Activated CD4-positive, alpha-beta T cell treated with anti-CD3 and anti-CD28 coated beads, Interleukin-2, amount 10 ng/mL, durations not matched to agents 24 days and 14 days (primary cell): ENCODE data around the gene JSRP1. TPM values are rescaled to one million over a fixed set of nuclear protein-coding genes. Genes with fewer than 3 reads are reported as not detected.
A peak's percentile ranks its signal among the peaks of the same experiment; 100 is the strongest.

ENCODE experiments used
- DNase-seq: peaks from one replicate; pipeline ENCODE4 v3.0.0; 2022
- H3K27ac Mint-ChIP-seq: one replicate; pipeline ENCODE4 v1.8.0; 2022; ENCODE audit warnings: mild to moderate bottlenecking, mixed read lengths
- H3K27me3 Mint-ChIP-seq: one replicate; pipeline ENCODE4 v1.8.0; 2022; ENCODE audit warnings: mixed read lengths
- H3K36me3 Mint-ChIP-seq: one replicate; pipeline ENCODE4 v1.8.0; 2022; ENCODE audit warnings: low read depth, mild to moderate bottlenecking, mixed read lengths
- H3K4me1 Mint-ChIP-seq: one replicate; pipeline ENCODE4 v1.8.0; 2021; ENCODE audit warnings: mixed read lengths
- H3K4me3 Mint-ChIP-seq: one replicate; pipeline ENCODE4 v1.8.0; 2022; ENCODE audit warnings: mild to moderate bottlenecking, moderate library complexity, mixed read lengths
- H3K9me3 Mint-ChIP-seq: one replicate; pipeline ENCODE4 v1.8.0; 2021; ENCODE audit warnings: mixed read lengths
- intact Hi-C: fragments of 100-400 bp; cut with micrococcal nuclease; formaldehyde crosslinking; loops from one replicate; pipeline ENCODE4 v1.15.1; 2023
- total RNA-seq: library from RNA; stranded (reverse); gene quantifications from 2 replicates; pipeline ENCODE4 v1.2.3, GENCODE V29; 2022

Gene JSRP1
- total RNA-seq, 1 donor from 2014 or later: 0.91 TPM

GRCh38 chr19:2223391-2223790 is 32.8 kb downstream of the JSRP1 start:
- Mint-ChIP-seq H3K4me1 (peaks cover 2% of the 10 kb centered on the region), H3K27me3 (no peaks in the 10 kb centered on the region), H3K36me3 (peaks cover 44% of the 10 kb centered on the region), H3K9me3 (no peaks in the 10 kb centered on the region), H3K4me3 (no peak overlapping the region), H3K27ac (no peak overlapping the region)
- intact Hi-C loops: no loop called here
- DNase-seq: no peak

- Mint-ChIP-seq H3K9me3 (no peaks in the 10 kb centered on the region), H3K4me3 (no peak overlapping the region), H3K36me3 (peaks cover 43% of the 10 kb centered on the region), H3K4me1 (peaks cover 2% of the 10 kb centered on the region), H3K27ac (no peak overlapping the region), H3K27me3 (no peaks in the 10 kb centered on the region)
- DNase-seq: no peak
- intact Hi-C loops: no loop called here
Observed at GRCh38 chr19:2221918-2222317, 34.3 kb downstream of the JSRP1 start.

DNA sequence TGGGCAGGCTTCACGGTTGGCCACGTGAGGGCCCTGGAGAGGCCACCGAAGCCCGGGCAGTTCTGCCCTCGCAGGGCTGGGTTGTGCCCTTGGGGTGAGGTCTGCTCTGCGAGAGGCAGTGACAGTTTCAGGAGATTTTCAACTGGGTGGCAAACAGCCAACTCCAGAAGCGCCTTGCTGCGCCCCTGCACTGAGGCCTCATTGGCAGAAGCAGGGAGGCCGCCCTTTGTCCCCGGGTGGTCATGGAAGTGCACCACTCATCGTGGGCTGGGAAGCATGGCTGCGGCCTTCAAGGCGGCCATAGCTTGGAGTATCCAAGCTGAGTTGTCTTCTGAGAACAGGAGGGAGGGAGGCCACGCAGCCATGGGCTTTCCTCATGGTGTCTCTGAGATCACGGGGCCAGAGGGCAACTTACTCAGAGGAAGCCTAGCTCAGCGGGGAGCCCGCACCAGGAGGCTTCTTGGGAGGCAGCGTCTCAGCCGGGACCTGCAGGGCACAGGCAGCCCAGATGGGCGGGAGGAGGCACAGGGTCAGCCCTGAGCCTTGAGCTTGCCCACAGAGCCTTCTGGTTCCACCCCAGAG is 34.9 kb downstream of the JSRP1 start:
- DNase-seq: no peak
- Mint-ChIP-seq H3K9me3 (no peaks in the 10 kb centered on the region), H3K4me1 (peaks cover 2% of the 10 kb centered on the region), H3K4me3 (no peak overlapping the region), H3K27me3 (no peaks in the 10 kb centered on the region), H3K36me3 (peaks cover 47% of the 10 kb centered on the region), H3K27ac (no peak overlapping the region)
- intact Hi-C loops: no loop called here

- no peak overlapping the region for H3K27ac Mint-ChIP-seq
- intact Hi-C loops: no loop called here
- H3K27me3 Mint-ChIP-seq: no peaks in the 10 kb centered on the region
- no peaks in the 10 kb centered on the region for H3K9me3 Mint-ChIP-seq
- H3K4me3 Mint-ChIP-seq: no peak overlapping the region
- H3K36me3 Mint-ChIP-seq: peaks cover 49% of the 10 kb centered on the region
- peaks cover 7% of the 10 kb centered on the region for H3K4me1 Mint-ChIP-seq
- no peak for DNase-seq
Observed at GRCh38 chr19:2219726-2220125, 36.5 kb downstream of the JSRP1 start.

GRCh38 chr19:2217591-2217990 is 38.6 kb downstream of the JSRP1 start:
- peaks cover 47% of the 10 kb centered on the region for H3K36me3 Mint-ChIP-seq
- H3K9me3 Mint-ChIP-seq: no peaks in the 10 kb centered on the region
- H3K27ac Mint-ChIP-seq: no peak overlapping the region
- no peaks in the 10 kb centered on the region for H3K27me3 Mint-ChIP-seq
- intact Hi-C loops: no loop called here
- H3K4me3 Mint-ChIP-seq: no peak overlapping the region
- peaks cover 7% of the 10 kb centered on the region for H3K4me1 Mint-ChIP-seq
- DNase-seq: no peak

DNA sequence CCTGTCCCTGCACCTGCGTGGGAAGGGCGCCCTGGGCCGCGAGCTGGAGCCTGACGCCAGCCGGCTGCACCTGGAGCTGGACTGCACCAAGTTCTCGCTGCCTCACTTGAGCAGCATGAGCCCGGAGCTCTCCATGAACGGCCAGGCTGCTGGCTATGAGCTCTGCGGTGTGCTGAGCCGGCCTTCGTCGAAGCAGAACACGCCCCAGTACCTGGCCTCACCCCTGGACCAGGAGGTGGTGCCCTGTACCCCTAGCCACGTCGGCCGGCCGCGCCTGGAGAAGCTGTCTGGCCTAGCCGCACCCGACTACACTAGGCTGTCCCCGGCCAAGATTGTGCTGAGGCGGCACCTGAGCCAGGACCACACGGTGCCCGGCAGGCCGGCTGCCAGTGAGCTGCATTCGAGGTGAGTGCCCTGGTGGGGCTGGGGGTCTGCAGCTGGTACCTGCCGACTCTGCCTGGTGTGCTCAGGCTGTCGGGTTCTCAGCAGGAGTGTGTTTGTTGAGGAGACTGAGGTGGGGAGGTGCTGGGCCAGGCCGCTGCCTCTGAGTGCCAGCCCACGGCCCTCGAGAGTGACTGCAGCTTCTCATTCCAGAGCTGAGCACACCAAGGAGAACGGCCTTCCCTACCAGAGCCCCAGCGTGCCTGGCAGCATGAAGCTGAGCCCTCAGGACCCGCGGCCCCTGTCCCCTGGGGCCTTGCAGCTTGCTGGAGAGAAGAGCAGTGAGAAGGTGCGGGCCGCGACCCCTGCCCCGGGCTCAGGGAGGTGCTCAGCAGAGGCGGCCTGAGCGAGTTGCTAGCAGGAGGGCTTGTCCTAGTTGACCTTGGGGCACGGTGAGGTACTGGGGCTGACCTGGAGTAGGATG is 39.6 kb downstream of the JSRP1 start:
- Mint-ChIP-seq H3K4me1 (peaks cover 7% of the 10 kb centered on the region), H3K27ac (peak overlapping the region; percentile 10), H3K36me3 (peaks cover 52% of the 10 kb centered on the region)

DNA sequence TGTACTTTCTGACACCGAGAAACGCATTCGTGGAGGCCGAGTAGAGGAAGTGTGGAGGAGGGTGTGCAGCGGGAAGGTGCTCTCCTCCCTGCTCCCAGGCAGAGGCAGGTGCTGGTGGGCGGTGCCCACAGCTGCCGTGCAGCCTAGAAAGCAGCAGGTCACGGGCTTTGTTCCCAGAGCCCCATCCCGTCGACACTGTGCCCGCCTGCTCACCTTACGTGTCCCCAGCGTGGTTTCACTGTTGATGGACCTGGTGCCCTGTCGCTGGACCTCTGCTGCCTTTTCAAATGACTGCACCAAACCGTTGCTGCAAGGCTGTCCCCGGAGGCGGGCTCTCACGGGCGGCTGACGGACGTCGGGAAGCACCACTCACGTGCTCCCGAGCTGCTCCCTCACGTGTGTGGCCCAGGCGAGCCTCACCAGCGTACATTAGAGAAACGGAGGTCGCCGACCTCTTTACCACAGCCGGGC is 40.9 kb downstream of the JSRP1 start:
- no peaks in the 10 kb centered on the region for H3K9me3 Mint-ChIP-seq
- peaks cover 7% of the 10 kb centered on the region for H3K4me1 Mint-ChIP-seq
- peaks cover 56% of the 10 kb centered on the region for H3K36me3 Mint-ChIP-seq
- peak overlapping the region; percentile 66 for H3K27ac Mint-ChIP-seq
- H3K4me3 Mint-ChIP-seq: no peak overlapping the region
- intact Hi-C loops: no loop called here
- no peaks in the 10 kb centered on the region for H3K27me3 Mint-ChIP-seq
- DNase-seq: no peak

More for the DNA sequence above, 39.6 kb downstream of the JSRP1 start:
- no peaks in the 10 kb centered on the region for H3K27me3 Mint-ChIP-seq
- intact Hi-C loops: no loop called here
- no peak overlapping the region for H3K4me3 Mint-ChIP-seq
- no peaks in the 10 kb centered on the region for H3K9me3 Mint-ChIP-seq
- no peak for DNase-seq

DNA sequence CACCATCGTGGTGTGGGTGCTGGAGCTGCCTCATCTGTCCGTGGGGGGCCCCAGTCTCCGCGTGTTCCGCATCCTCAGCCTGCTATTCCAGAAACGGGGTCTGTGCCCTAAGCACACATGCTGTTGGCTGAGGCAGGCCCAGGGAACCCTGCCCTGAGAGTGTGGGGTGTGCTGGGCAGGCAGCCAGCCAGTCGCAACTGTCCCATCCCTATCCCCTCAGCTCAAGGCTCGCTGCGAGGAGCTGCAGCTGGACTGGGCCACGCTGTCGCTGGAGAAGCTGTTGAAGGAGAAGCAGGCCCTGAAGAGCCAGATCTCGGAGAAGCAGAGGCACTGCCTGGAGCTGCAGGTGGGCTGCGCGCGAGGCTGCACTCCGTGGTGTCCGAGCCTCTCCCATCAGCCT is 42.0 kb downstream of the JSRP1 start:
- Mint-ChIP-seq H3K27ac (no peak overlapping the region), H3K4me3 (no peak overlapping the region), H3K9me3 (no peaks in the 10 kb centered on the region), H3K27me3 (no peaks in the 10 kb centered on the region), H3K36me3 (peaks cover 54% of the 10 kb centered on the region), H3K4me1 (peaks cover 7% of the 10 kb centered on the region)
- intact Hi-C loops: no loop called here
- no peak for DNase-seq

DNA sequence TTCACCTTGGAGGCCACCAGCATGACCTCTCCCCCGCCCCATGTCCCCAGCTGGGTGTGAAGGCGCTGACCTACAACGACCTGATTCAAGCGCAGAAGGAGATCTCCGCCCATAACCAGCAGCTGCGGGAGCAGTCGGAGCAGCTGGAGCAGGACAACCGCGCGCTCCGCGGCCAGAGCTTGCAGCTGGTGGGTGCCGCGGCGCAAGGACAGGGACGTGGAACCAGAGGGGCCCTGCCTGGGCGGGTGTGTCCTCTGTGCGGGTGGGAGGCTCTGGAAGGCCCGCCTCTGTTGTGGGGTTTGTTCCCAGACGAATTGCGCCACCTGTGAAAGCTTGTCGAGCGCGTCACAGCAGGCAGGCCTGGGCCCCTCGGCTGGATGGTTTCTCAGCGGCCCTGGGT is 42.4 kb downstream of the JSRP1 start:
- no peak for DNase-seq
- intact Hi-C loops: no loop called here
- no peaks in the 10 kb centered on the region for H3K9me3 Mint-ChIP-seq
- no peaks in the 10 kb centered on the region for H3K27me3 Mint-ChIP-seq
- H3K4me3 Mint-ChIP-seq: no peak overlapping the region
- peaks cover 56% of the 10 kb centered on the region for H3K36me3 Mint-ChIP-seq
- no peak overlapping the region for H3K27ac Mint-ChIP-seq
- peaks cover 7% of the 10 kb centered on the region for H3K4me1 Mint-ChIP-seq

GRCh38 chr19:2212861-2213711 is 43.1 kb downstream of the JSRP1 start:
- Mint-ChIP-seq H3K36me3 (peaks cover 54% of the 10 kb centered on the region), H3K27me3 (no peaks in the 10 kb centered on the region), H3K27ac (peak overlapping the region; percentile 4), H3K9me3 (no peaks in the 10 kb centered on the region), H3K4me1 (peaks cover 7% of the 10 kb centered on the region), H3K4me3 (no peak overlapping the region)
- DNase-seq: no peak
- intact Hi-C loops: no loop called here

DNA sequence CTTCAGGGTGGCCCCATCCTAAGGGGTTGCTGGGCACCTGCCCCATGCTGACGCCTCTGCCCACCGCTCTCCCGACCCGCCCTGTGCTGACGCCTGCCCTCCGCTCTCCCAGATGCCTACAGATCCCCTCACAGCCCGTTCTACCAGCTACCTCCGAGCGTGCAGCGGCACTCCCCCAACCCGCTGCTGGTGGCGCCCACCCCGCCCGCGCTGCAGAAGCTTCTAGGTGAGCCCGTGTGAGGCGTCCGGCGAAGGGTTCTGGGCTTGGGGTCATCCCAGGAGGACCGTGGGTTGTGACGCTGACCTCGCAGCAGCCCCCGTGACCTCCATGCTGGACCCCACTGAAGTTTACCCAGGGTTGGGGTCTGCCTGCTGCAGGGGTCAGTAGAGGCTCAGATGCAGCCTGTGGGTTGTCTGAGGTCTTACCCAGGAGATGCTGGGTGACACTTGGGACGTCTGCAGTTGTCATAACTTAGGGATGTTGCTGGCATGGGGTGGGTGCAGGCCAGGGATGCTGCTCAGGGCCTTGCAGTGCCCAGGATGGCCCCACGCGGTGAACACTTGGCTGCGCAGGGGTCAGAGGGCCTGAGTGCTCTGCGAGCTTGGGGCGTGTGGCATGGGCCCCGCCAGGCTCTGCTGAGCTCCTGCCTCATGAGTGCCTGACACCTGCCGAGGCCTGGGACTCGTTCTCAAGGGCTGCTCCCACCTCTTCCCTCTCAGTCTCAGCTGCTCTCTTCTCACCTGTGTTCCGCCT is 45.1 kb downstream of the JSRP1 start:
- intact Hi-C loops: no loop called here
- Mint-ChIP-seq H3K4me3 (no peak overlapping the region), H3K27ac (no peak overlapping the region), H3K9me3 (no peaks in the 10 kb centered on the region), H3K36me3 (peaks cover 49% of the 10 kb centered on the region), H3K27me3 (no peaks in the 10 kb centered on the region), H3K4me1 (peaks cover 7% of the 10 kb centered on the region)
- no peak for DNase-seq

DNA sequence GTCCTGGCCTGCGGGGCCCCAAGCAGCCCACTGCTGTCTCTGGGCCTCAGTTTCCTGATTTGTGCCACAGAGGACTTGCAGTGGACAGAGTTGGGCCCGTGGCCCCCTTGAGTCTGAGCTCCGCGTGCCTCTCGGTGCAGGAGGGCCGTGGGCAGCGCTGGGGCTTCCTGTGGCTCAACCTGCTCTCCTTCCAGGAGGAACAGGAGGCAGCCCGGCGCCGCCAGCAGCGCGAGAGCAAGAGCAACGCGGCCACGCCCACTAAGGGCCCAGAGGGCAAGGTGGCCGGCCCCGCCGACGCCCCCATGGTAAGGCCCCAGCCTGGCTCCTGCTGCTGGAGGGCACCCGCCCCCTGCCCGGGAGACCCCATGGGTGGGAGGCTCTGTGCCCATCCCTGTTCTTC is 46.0 kb downstream of the JSRP1 start:
- no peak overlapping the region for H3K4me3 Mint-ChIP-seq
- peaks cover 44% of the 10 kb centered on the region for H3K36me3 Mint-ChIP-seq
- H3K27me3 Mint-ChIP-seq: no peaks in the 10 kb centered on the region
- DNase-seq: no peak
- H3K9me3 Mint-ChIP-seq: no peaks in the 10 kb centered on the region
- H3K4me1 Mint-ChIP-seq: peaks cover 5% of the 10 kb centered on the region
- H3K27ac Mint-ChIP-seq: no peak overlapping the region
- intact Hi-C loops: no loop called here

DNA sequence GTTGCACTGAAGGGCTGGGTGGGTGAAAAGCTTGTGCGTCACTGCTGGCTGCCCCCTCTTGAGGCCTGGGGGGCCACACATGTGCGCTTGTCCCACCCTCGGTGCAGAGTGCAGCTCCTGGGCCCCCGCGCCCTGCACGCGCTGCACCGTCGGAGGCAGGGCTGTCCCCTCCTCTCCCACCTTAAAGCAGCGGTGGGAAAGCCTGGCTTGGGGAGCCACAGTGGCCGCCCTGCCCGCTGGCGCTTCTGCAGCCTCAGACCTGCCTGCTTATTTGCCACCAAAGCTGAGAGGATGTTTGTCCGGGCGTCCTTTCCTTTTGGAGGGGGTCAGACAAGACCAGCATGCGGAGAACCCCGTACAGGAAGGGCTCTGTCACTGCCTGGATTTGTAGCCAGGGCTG is 46.8 kb downstream of the JSRP1 start:
- H3K36me3 Mint-ChIP-seq: peaks cover 44% of the 10 kb centered on the region
- intact Hi-C loops: no loop called here
- H3K9me3 Mint-ChIP-seq: no peaks in the 10 kb centered on the region
- H3K4me1 Mint-ChIP-seq: no peaks in the 10 kb centered on the region
- DNase-seq: no peak
- H3K27me3 Mint-ChIP-seq: no peaks in the 10 kb centered on the region
- no peak overlapping the region for H3K4me3 Mint-ChIP-seq
- H3K27ac Mint-ChIP-seq: no peak overlapping the region
